HG02610 (cell line): ENCODE results near the gene NRXN3.

ENCODE experiments used
- ATAC-seq: cut with Tn5 transposase; IDR thresholded peaks from one replicate; pipeline ENCODE4 v1.9.1; 2021; ENCODE audit warnings: mild to moderate bottlenecking, moderate library complexity; ENCODE audit not compliant: unreplicated experiment

Gene NRXN3

DNA sequence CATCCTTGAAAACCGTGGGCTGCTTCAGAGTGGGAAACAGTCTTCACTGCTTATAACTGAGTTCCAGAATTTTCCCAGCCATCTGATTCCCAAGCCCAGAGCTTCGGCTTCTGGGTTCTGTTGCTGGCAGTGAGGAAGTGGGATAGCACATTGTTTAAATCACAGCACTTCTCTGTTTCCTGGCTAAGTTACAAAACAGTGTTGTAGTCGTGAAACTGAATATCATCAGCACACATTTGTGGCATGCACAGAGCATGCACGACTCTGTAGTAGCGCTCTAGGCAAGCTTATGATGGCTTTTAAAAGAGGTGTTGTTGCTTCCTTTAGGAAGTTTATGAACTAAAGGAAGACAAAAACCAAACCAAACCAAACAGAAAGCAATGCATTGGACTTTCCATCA, 1005.5 kb downstream of the NRXN3 start:
- ATAC-seq, result no peak

DNA sequence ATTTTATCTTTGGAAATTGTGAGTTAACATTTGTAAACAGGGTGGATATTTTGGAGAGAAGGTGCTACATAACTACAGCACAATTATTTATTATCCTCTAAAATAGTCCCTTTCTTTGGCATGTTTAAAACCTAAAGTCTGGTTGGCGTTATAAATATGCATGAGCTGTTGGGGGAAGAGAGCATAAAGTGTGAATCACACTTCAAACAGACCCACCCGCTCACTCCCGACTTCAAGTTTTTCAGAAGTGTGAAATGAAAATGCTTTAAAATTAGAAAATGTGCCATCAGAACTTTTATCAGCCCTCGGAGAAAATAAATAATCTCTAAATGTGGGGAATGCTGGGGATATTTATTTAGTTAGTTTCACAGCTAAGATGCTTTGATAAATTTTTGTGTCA, 1006.9 kb downstream of the NRXN3 start:
- no peak for ATAC-seq

DNA sequence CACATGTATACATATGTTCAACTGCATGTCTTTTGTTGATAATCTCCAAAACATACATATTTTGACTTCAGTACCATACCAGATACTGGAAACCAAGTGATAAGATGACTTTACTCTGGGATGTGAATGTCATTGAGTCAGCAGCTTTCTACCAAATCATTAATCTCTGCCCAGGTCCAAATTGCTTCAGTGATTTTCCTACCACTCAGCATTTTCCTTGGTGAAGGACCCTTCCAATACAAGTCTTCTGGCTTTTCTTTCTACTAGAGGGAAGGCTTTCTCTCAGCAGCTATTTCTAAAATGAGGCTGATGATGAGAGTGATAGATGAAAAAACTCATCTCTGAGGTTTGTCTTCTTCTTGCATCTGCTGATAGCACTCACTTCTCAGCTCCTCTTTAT, 1008.5 kb downstream of the NRXN3 start:
- ATAC-seq, result no peak

DNA sequence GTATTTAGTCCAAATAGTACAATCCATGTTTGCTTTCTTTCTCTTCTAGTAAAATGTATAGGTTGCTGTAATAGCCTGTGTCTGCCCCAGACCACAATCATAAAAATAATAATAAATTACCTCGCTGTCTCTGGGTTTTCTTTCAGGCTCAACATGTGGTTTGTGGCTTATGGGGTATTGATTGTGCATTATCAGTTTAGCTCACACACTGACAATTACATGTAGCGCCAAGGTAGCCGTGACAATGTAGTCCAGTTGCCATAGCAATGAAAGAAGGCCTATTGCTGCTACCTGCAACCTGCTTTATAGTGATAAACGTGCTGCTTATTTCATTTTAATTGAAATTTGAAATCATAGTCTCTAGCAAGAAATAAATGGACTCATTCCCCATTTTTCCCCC, 1009.8 kb downstream of the NRXN3 start:
- no peak for ATAC-seq

DNA sequence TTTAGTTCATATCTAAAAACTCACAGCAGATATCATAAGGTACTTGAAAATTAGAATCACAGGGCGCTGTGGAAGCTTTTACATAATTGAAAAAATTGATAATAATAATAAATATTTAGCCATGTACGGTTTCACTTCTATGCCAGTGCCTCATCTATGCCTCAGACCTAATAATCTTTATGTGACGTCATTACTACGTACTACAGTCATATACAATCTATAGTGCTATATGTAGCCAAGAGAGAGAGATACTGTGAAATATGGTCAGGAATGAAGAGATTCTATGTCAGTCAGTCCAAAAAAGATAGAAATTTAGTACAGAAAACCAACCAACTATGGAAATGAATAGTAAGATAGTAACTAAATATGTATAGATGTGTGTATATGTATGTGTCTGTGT, 1010.5 kb downstream of the NRXN3 start:
- no peak for ATAC-seq

DNA sequence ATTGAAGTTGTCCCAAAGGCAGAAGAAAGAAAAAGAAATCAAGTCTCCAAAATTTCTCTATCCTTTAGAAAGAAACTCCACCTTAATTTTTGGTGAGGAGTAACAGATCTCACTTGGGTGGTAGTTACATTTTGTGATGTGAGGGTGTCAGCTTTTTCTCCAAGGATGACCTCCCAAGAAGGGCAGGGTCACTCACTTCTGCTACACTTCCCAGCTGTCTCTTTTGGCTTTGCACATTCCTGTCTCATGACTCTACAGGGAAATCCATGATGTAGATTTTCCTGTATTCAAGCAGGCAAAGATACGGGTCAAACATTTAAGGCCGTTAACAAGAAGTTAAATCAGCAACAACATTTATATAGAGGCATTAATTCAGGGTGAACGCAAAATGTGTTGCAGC, 1016.4 kb downstream of the NRXN3 start:
- no peak for ATAC-seq

DNA sequence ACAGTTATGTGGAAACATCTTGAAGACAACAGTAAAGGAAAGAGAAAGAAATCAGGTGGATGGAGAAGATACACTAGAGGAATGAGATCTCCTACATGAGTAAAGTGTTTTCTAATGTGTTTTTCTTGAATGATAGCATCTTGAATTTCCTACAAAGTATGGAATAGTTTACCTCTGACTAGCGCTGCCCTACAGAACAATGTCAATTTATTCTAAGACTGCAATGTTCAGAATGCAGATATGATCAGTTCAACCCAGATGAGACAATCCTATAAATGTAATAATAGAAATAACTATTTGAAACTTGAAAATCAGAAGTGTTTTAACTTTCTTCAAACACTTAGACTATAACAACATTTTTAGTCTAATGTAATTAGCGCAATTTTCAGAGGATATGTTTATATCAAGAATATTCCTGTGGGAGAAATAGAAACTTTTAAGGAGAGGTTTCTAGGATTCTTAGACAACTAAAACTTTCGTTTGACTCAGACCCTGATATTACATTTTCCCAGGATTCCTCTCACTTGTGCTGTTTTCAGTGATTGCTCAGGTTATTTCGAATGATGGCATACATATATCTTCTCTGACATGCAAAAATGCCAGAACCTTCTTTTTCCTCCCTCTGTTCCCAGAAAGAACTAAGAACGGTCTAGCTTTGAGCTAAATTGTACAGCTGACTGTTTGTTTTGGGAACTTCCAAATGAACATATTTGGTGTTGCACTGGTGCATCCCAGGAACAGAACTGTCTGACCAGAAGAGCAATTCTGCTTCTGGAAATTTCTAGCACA, 1023.7 kb downstream of the NRXN3 start:
- ATAC-seq, result no peak

DNA sequence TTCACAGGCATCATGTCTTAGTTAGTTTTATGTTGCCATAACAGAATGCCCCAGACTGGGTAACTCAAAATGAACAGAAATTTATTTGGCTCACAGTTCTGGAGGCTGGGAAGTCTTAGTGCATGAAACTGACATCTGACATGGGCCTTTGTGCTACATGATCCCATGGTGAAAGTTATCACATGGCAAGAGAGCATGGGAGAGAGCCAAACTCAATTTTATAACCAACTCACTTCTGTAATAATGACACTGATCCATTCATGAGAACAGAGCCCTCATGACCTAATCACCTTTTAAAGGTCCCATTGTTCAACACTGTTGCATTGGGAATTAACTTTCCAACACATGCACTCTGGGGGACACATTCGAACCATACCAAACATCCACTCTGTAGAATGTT, 1026.0 kb downstream of the NRXN3 start:
- ATAC-seq, result no peak

DNA sequence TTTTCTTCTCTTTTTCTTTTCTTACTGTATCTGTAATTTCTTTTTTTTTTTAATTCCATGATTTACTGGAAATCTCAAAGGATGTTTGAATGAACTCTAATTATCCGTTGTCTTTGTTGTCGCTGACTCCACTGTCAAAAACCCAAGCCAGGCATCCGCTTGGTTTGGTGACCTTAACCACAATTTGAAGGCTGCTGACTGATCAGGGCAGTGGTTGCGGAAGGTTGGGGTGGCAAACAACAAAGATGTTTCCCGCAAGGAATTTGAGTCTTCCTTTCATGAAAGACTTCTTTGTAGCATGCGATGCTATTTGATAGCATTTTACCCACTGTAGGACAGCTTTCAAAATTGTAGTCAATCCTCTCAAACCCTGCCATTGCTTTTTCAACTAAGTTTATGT, 1027.3 kb downstream of the NRXN3 start:
- ATAC-seq, result no peak

DNA sequence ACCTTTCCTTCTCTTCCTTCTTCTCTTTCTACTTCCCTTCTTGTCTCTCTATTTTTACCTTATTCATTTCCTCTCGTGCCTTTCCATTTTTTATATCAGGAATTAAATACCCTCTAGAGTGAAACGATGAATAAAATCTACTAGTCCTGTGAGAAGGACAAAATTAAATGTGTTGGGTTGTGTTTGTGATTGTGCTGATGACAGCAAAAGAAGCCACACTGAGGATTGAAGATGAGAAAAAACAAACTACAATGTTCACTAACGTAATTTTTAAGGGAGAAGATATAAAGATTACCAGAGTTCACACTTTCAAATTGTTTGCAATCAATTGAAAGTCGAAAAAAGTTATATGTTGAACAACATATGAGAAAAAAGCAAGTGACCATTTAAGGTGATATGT, 1029.0 kb downstream of the NRXN3 start:
- ATAC-seq, result no peak

DNA sequence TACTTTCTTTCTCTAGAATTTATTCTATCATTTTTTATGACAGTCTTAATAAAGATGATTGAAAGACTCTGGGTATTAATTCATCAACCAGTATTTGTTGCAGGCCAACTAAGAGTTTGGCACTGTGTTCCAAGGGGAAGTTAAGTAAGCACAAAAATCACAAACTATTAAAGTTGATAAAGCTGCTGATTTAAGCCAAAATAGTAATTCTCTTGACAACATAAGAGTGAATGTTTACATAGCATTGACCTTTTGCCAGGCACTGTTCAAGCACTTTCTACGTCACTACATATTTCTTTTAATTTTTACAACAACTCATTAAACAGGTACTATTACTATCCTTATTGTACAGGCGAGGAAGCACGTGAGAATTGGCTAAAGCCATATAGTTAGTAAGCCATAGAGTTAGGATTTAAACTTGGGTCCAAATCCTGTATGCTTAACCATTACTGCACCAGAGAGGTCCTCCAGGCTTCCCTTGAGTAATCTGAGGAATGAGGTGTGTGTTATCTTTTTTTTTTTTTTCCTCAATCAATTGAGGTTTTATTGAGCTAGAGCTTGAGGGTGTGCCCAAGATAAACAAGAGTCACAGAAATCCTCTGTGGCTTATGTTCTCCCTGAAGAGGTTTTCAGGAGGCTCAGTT, 1031.5 kb downstream of the NRXN3 start:
- no peak for ATAC-seq

DNA sequence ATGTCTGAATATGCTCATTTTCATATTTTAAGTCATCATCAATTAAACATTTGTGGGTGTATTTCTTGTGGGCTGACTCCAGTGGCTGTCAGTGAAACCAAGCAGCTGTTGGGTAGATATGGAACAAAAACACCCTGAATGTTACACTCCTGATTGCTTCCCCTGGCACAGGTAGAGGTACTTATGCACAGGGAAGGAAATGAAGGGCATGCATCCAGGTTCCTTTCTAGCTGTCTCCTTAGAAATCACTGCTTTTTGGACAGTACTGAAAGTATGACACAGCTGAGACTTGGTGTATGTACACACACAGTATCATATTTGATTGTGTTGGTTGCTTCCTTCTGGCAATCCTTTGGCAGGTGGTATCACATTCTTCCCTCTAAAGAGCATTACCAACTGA, 1034.4 kb downstream of the NRXN3 start:
- no peak for ATAC-seq

DNA sequence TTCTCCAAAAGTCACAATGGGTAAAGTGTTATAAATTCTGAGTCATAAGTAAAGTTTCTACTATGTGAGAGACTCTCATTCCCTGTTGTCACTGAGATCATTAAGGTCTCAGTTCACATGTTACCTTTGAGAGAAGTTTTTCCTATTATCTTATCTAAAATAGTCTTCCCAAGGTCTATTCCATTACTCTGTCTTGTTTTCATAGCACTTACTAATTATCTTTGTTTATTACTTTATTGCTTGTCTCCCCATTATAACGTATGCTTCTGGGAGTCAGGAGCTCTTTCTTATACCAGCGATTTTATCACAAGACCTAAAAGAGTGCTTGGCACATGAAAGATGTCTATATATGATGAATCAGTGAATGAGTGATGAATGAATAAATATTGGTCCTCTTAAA, 1039.2 kb downstream of the NRXN3 start:
- ATAC-seq, result no peak

DNA sequence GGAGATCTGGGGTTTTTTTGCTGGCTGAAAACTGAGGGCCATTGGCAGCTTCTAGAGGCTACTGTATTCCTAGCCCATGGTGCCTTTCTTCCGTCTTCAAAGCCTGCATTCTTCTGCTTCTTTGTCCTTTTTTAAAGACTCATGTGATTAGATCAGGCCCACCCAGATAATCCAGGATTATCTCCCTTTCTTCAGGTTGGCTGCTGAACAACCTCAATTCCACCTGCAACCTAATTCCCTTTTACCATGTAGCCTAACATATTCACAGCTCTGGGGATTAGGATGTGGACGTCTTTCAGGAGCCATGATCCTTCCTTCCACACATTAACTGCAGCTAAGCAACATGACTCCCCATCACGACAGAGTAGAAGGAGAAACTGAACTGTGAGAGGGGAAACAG, 1055.6 kb downstream of the NRXN3 start:
- no peak for ATAC-seq

DNA sequence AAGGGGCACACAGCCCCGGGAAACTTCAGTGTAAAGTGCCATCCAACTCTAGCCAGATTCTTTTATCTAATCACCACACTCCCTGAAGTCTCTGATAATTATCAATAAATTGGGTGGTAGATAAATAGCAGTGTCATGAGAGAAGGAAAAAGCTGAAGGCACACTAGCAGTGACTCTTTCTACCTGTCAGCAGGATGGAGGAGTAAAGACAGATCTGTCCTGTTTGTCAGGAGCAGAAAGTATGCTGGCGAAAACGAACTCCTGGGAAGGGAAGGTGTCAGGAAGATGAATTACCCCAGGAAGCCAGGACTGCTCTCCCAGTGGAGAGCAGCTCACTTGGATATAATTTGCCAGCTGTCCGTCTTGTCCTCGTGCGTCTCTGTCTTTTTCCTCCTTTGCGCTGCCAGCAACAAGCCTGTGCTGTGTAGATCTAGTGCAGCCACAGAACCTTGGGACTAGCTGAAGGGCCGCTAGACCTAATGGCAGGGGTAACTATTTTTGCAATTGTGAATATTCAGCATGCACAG, 1059.3 kb downstream of the NRXN3 start:
- ATAC-seq, result no peak

DNA sequence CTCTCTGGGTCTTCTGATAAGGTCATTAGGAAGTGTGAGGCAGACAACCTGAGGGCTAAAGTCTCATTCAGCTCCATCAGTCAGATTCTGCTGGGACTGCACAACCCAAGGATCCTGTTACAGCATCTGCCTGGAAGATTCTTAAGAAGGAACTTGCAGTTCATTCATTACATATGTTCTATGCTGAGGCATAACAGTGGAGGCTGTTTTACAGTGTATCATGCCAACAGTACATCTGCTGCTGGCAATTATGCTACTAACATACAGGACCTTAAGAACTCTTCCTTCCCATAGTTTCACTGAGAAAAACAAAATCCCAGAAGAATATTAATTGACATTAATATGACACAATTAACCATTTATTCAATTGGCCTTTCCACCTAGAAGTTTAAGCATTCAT, 1072.5 kb downstream of the NRXN3 start:
- no peak for ATAC-seq

DNA sequence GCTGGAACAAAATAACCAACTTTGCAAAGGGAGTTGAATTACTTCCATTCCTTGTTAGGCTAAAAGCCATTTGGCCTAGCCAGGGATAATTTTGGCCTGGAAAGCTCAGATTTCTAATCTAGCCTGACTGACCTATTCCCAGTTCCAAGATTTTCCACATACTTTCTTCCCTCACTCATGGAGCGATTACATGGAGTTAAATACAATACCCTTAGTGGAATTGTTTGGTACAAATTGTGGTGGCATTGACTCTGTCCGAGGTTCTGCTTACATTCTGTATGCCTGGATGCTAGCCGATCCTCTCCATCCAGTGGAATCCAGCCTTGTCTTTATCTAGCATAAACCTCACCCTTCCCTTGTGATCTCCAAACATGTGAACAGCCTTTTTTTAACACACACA, 1076.0 kb downstream of the NRXN3 start:
- ATAC-seq, result no peak

DNA sequence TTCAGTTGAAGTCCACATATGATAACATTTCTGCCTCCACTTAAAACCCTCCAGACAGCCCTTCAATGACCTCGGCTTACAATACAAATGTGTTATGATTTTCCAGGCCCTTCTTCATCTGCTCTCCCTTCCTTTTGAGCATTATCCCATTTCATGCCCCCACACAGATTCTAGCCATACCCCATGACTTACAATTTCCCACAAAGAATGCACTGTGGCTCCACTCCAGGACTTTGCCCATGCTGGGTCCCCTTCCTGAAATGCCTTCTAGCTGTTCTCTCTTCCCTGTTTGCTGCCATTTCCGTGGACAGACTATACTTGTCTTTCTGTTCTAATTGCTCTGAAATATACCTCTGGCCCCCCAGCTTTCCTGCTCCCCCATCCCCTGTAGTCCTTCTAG, 1078.0 kb downstream of the NRXN3 start:
- ATAC-seq, result no peak

DNA sequence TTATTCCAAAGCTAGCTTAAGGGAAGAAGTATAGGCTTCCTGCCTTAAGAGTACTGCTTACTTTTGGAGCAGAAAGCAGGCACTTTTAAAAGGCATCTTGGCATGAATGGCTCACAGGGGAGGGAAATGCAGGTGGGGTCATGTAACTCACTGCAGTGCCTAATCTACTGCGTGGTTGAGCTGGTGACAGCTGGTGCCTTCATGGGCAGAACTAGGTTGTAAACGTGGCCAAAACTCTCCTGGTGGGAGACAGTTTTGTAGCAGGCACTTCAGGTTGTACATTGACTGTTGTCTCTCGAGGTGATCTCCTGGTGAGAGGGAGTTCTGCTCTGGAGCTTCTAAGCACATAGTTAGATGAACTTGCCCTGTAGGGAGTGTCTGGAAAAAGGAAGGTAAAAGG, 1078.6 kb downstream of the NRXN3 start:
- ATAC-seq, result no peak

DNA sequence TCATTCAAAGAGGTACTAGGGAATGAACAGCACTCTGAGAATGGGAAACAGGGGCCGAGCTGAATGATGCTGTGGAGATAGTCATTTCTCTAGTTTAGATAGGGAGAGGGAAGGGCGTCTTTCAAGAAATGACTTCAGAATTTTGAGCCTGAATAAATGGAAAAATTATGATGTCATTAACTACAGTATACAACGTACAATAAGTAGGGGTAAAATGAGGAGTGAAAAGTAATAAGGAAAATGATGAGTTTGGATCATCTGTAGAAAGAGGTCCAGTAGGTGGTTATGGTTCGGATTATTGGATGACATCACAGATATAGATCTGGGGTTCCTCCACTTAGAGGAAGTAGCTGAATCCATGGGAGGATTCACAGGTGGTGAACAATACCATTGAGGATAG, 1081.1 kb downstream of the NRXN3 start:
- no peak for ATAC-seq

DNA sequence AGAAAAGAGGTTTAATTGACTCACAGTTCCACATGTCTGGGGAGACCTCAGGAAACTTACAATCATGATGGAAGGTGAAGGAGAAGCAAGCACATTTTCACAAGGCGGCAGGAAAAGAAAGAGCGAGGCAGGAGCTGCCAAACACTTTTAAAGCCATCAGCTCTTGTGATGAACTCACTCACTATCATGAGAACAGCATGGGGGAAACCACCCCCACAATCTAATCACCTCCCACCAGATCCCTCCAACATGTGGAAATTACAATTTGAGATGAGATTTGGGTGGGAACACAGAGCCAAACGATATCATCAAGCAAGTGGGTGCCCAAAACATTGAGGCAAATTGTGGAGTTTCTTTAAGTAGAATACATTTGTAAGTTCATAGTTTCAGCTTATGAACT, 1083.4 kb downstream of the NRXN3 start:
- ATAC-seq, result no peak

DNA sequence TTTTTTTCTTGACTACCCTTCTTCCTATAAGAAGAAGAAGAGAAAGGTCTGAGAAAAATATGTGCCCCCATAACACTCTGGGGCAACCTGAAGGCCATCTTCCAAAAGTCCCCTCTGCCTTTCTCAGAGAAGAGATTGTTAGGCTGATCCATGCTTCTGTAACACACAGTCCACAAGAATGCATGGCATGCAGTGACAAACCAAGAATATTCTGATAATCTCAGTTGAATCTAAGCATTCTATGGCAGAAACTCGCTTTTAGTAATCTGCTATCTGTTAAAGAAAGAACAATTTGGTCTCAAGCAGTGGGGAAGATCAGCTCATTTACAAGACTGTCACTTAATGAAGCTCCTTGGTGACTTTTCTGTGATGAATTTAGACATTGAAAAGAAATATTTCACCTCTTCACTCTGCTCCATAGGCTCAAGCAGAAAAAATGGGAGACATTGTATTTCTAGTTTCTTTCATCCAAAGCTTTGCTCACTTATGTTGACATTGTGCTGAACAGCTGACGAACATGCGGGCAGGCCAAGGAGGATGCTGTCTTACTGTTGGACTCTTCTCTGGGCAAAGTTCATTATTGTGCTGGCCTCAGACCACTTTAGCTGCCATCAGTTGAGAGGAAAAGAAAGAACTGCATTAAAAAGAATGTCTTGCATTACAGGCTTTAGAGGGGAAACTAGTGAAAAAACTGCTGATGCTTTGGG, 1084.0 kb downstream of the NRXN3 start:
- no peak for ATAC-seq
